ENCODE results near the gene OCIAD1.
"Not testable (repeated sequence)": the region's sequence is repeated elsewhere in the genome, so short reads cannot be mapped to it uniquely, and the experiment has no call there.

The OCIAD1 gene

GRCh38 chr4:48816971-48817370 lies 13.9 kb upstream of the OCIAD1 start:
- DNase-seq, result no peak

- DNase-seq, result not testable (repeated sequence)
These were observed 9.5 kb upstream of the OCIAD1 start for GRCh38 chr4:48821431-48821830.

- no peak for DNase-seq
These were observed 3.3 kb upstream of the OCIAD1 start for GRCh38 chr4:48827622-48828021.

GRCh38 chr4:48831532-48832030 lies 693 bp downstream of the OCIAD1 start:
- DNase-seq, result no peak

- no peak for DNase-seq
These were observed 1.7 kb downstream of the OCIAD1 start for GRCh38 chr4:48832571-48832970.

- no peak for DNase-seq
These were observed 5.8 kb downstream of the OCIAD1 start for GRCh38 chr4:48836658-48837057.

- no peak for DNase-seq
These were observed 10.3 kb downstream of the OCIAD1 start for GRCh38 chr4:48841045-48841827.

GRCh38 chr4:48844843-48845242 lies 14.0 kb downstream of the OCIAD1 start:
- no peak for DNase-seq

- not testable (repeated sequence) for DNase-seq
These were observed 17.9 kb downstream of the OCIAD1 start for GRCh38 chr4:48848799-48849198.

- no peak for DNase-seq
These were observed 20.8 kb downstream of the OCIAD1 start for GRCh38 chr4:48851651-48852050.

GRCh38 chr4:48853604-48854394 lies 22.9 kb downstream of the OCIAD1 start:
- DNase-seq, result no peak

GRCh38 chr4:48854395-48854683 lies 23.5 kb downstream of the OCIAD1 start:
- no peak for DNase-seq

- no peak for DNase-seq
These were observed 24.1 kb downstream of the OCIAD1 start for GRCh38 chr4:48854982-48855381.

GRCh38 chr4:48858130-48858529 lies 27.2 kb downstream of the OCIAD1 start:
- no peak for DNase-seq

GRCh38 chr4:48862038-48862437 lies 31.1 kb downstream of the OCIAD1 start:
- no peak for DNase-seq

GRCh38 chr4:48862661-48863060 lies 31.8 kb downstream of the OCIAD1 start:
- DNase-seq, result no peak

GRCh38 chr4:48863728-48864127 lies 32.8 kb downstream of the OCIAD1 start:
- DNase-seq, result no peak

- not testable (repeated sequence) for DNase-seq
These were observed 33.8 kb downstream of the OCIAD1 start for GRCh38 chr4:48864696-48865095.

GRCh38 chr4:48877827-48878535 lies 47.1 kb downstream of the OCIAD1 start:
- peak in 5 of 51 donors; percentile 0 to 7 (median 4) for DNase-seq

GRCh38 chr4:48879561-48880442 lies 48.9 kb downstream of the OCIAD1 start:
- DNase-seq, result no peak

GRCh38 chr4:48881646-48882045 lies 50.8 kb downstream of the OCIAD1 start:
- not testable (repeated sequence) for DNase-seq

All from hypothalamus (tissue), 51 donors.